HUES48 (cell line): Measurements from ENCODE around the gene LRP1.
A peak's percentile ranks its signal among the peaks of the same experiment; 100 is the strongest.

ENCODE experiments used
- H3K27ac ChIP-seq: one replicate; pipeline ENCODE4 v1.7.0; 2013; ENCODE audit warnings: low read depth, low read length, inconsistent platforms
- H3K27me3 ChIP-seq: 2 replicates; pipeline ENCODE4 v1.6.1; 2013; ENCODE audit warnings: mild to moderate bottlenecking, low read length; ENCODE audit not compliant: control insufficient read depth, insufficient read depth
- H3K36me3 ChIP-seq: 2 replicates; pipeline ENCODE4 v1.6.1; 2013; ENCODE audit warnings: low read length; ENCODE audit not compliant: control insufficient read depth, insufficient read depth
- H3K4me1 ChIP-seq: 2 replicates; pipeline ENCODE4 v1.6.1; 2013; ENCODE audit warnings: mild to moderate bottlenecking, low read length; ENCODE audit not compliant: control insufficient read depth, insufficient read depth
- H3K4me3 ChIP-seq: 2 replicates; pipeline ENCODE4 v1.5.1; 2013; ENCODE audit warnings: mild to moderate bottlenecking, low read depth, low read length
- H3K9ac ChIP-seq: 2 replicates; pipeline ENCODE4 v1.6.1; 2013; ENCODE audit warnings: mild to moderate bottlenecking, low read depth, low read length, moderate library complexity
- H3K9me3 ChIP-seq: 2 replicates; pipeline ENCODE4 v1.6.1; 2013; ENCODE audit warnings: low read length; ENCODE audit not compliant: control insufficient read depth, insufficient read depth

The LRP1 gene

DNA sequence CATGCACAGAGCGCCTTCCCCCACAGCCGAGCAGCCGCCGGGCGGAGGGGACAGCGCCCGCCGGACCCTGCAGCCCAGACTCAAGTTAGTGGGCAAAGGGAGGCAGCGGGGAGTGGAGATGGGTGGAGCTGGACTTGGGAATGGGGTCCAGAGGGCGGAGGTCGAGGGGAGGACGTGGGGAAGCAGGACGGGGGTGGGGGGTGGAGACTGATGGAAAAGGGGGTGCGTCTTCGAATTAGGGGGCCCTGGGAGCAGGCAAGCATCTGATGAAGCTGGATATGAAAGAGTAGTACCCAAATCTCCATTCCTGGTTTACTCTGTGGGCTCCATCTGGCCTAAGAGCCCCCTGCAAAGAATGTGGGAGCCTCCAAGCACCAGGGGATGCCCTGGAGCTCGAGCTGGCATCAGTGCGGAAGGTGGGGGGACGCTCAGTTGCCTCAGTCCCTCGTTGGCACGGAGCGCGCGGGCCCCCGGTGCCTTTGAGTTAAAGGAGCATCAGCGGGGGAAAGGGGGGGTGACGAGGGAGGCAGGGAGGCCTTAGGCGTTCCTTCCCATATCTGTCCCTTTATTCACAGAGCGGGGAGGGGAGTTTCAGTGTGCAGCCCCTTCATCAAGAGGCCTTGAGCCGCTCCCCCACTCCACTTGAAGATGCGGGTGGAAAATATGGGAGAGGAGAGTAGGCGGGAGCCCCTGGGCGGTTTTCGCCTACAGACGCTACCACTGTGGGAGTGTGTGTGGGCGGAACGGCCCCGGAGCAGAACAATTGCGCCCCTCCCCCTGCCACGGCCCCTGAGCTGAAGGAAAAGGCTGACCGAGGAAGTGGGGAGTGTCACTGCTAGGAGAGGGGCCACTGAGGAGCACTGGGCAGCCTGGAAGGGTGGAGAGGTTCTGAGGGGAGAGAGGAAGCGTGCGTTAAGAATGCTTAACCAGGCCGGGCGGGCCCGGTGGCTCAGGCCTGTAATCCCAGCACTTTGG lies 38.7 kb upstream of the LRP1 start:
- H3K27me3 ChIP-seq: no peaks in the 10 kb centered on the region
- H3K27ac ChIP-seq: peak overlapping the region; percentile 81
- no peak overlapping the region; the same call in 1 of the 2 replicates for H3K9ac ChIP-seq

DNA sequence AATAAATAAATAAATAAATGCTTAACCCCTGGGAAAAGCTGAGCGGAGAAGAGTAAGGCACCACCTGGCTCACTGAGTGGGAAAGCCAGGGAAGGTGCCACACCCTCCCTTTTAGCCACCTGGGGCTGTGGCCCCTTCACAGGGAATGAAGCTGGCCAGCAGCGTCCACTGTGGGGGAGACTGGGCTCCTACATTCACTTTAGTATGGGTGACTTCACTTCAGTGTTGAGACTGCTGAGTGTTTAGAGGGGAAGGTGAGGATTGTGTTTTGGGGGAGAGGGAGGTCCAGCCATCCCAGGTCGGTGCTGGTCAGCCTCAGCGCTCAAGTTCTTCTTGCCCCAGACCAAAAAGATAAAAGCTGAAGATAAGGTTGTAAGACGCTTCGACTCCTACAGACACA lies 37.8 kb upstream of the LRP1 start:
- Histone ChIP-seq H3K27me3 (no peaks in the 10 kb centered on the region), H3K27ac (no peak overlapping the region), H3K9ac (no peak overlapping the region), H3K9me3 (no peaks in the 10 kb centered on the region), H3K4me1 (peaks cover 22% of the 10 kb centered on the region), H3K36me3 (peaks cover 28% of the 10 kb centered on the region), H3K4me3 (no peak overlapping the region)

More for the DNA sequence above, 38.7 kb upstream of the LRP1 start:
- H3K4me1 ChIP-seq: peaks cover 19% of the 10 kb centered on the region
- H3K4me3 ChIP-seq: peak overlapping the region; percentile 89
- H3K36me3 ChIP-seq: peaks cover 18% of the 10 kb centered on the region
- H3K9me3 ChIP-seq: no peaks in the 10 kb centered on the region

DNA sequence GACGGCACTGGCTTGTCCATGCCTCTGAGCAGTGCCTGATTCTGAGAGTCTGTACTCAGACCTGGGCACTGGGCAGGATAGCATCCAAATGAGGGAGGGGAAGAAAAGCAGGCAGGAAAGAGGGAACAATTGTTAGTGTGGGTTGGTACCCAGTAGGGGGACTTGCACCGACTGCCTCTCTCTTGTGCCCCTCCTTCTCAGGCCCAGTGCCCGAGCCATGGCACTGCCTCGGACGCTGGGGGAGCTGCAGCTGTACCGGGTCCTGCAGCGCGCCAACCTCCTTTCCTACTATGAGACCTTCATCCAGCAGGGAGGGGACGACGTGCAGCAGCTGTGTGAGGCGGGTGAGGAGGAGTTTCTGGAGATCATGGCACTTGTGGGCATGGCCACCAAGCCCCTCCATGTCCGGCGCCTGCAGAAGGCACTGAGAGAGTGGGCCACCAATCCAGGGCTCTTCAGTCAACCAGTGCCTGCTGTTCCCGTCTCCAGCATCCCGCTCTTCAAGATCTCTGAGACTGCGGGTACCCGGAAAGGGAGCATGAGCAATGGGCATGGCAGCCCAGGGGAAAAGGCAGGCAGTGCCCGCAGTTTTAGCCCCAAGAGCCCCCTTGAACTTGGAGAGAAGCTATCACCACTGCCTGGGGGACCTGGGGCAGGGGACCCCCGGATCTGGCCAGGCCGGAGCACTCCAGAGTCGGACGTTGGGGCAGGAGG lies 37.2 kb upstream of the LRP1 start:
- H3K4me3 ChIP-seq: no peak overlapping the region
- no peaks in the 10 kb centered on the region for H3K27me3 ChIP-seq
- H3K9ac ChIP-seq: no peak overlapping the region
- H3K9me3 ChIP-seq: no peaks in the 10 kb centered on the region
- H3K4me1 ChIP-seq: peaks cover 16% of the 10 kb centered on the region
- no peak overlapping the region for H3K27ac ChIP-seq
- H3K36me3 ChIP-seq: peaks cover 34% of the 10 kb centered on the region

DNA sequence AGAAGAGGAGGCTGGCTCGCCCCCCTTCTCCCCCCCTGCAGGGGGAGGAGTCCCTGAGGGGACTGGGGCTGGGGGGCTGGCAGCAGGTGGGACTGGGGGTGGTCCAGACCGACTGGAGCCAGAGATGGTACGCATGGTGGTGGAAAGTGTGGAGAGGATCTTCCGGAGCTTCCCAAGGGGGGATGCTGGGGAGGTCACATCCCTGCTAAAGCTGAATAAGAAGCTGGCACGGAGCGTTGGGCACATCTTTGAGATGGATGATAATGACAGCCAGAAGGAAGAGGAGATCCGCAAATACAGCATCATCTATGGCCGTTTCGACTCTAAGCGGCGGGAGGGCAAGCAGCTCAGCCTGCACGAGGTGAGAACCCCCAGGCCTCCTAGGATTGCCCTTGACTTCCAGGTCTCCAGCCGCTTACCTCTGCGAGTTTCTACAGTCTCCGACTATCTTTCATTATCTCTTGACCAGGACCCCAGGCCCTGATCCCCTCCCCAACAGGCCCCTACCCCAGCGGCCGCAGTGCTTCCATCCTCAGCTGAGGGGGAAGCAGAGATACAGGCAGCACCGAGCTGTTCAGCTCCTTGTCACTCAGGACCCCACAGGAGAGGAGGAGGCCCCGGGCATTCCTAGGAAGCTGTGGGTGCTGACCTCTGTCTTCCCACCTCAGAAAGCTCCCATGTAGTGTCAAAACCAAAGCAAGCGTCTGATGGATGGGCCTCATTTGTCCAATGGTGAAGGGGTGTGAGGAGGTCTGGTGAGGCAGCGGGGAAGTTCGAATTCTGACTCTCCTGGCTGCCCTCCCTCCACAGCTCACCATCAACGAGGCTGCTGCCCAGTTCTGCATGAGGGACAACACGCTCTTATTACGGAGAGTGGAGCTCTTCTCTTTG lies 36.4 kb upstream of the LRP1 start:
- no peak overlapping the region for H3K4me3 ChIP-seq
- H3K9me3 ChIP-seq: no peaks in the 10 kb centered on the region
- peaks cover 12% of the 10 kb centered on the region for H3K4me1 ChIP-seq
- peaks cover 40% of the 10 kb centered on the region for H3K36me3 ChIP-seq
- H3K9ac ChIP-seq: no peak overlapping the region
- H3K27ac ChIP-seq: no peak overlapping the region
- no peaks in the 10 kb centered on the region for H3K27me3 ChIP-seq

DNA sequence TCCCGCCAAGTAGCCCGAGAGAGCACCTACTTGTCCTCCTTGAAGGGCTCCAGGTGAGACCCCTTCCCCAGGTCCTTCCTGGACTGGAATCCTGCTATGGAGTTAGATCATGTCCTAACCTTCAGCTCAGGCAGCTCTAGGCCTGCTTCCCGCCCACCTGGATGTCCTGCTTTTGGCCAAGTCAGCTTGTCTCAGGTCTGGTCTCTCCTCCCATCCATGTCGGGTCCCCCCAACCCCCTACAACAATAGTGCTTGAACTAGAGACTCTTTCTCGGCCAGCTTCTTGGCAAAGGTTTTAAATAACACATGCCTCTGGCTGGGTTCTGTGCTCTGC lies 35.8 kb upstream of the LRP1 start:
- H3K27ac ChIP-seq: peak overlapping the region; percentile 32
- no peak overlapping the region for H3K9ac ChIP-seq
- no peak overlapping the region for H3K4me3 ChIP-seq
- H3K36me3 ChIP-seq: peaks cover 40% of the 10 kb centered on the region
- no peaks in the 10 kb centered on the region for H3K27me3 ChIP-seq
- H3K4me1 ChIP-seq: peaks cover 12% of the 10 kb centered on the region
- no peaks in the 10 kb centered on the region for H3K9me3 ChIP-seq

DNA sequence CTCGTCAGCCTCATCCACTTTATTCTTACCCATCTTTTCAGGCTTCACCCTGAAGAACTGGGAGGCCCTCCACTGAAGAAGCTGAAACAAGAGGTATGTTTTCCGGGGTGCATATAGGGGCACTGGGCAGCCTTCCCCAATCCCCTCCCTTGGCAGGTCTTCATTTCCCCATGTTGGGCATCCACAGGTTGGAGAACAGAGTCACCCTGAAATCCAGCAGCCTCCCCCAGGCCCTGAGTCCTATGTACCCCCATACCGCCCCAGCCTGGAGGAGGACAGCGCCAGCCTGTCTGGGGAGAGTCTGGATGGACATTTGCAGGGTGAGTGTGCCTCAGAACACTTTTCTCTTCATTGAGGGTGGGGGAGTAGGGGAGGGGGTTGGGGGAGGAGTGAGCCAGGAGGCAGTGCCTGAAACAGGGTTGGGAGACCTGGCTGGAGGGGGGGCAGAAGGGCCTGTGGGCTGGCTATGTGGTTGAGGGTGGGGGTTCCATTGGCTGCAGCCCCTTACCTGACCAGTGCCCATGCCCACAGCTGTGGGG lies 35.3 kb upstream of the LRP1 start:
- H3K4me1 ChIP-seq: peaks cover 12% of the 10 kb centered on the region
- H3K9me3 ChIP-seq: no peaks in the 10 kb centered on the region
- no peak overlapping the region for H3K9ac ChIP-seq
- peak overlapping the region; percentile 73 for H3K27ac ChIP-seq
- no peaks in the 10 kb centered on the region for H3K27me3 ChIP-seq
- H3K36me3 ChIP-seq: peaks cover 40% of the 10 kb centered on the region
- H3K4me3 ChIP-seq: no peak overlapping the region

DNA sequence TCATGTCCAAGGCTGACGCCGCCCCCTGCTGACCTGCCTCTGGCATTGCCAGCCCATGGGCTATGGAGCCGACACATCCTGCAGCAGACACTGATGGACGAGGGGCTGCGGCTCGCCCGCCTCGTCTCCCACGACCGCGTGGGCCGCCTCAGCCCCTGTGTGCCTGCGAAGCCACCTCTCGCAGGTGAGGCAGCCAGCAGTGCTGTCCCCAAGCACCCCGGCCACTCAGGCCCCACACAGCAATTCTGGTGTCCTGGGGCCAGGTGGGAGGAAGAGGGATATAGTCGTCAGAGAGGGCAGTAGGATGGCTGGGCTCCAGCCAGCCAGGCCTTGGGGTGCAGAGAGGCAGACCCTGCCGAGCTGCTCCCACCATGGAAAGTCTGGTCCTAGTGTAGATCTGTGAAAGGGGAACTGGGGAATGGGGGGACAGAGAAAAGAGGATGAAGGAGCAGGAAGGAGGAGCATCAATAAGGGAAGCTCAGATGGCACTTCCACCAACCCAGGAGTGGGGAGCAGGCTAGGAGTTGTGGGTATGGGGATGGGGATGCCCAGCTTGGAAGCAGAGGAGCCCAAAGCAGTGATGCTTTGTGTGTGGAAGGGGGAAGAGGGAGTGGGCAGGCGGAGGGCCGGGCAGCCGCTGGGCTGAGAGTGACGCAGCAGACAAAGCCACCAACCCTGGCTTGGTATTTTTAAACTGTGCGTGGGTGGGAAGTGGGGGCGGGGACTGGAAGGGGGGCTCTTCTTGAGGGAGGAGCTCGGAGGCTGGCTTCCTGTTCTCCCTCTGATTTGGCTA lies 34.7 kb upstream of the LRP1 start:
- peaks cover 12% of the 10 kb centered on the region for H3K4me1 ChIP-seq
- H3K27ac ChIP-seq: peak overlapping the region; percentile 73
- H3K9me3 ChIP-seq: no peaks in the 10 kb centered on the region
- peaks cover 40% of the 10 kb centered on the region for H3K36me3 ChIP-seq
- no peaks in the 10 kb centered on the region for H3K27me3 ChIP-seq
- H3K9ac ChIP-seq: no peak overlapping the region
- no peak overlapping the region for H3K4me3 ChIP-seq

DNA sequence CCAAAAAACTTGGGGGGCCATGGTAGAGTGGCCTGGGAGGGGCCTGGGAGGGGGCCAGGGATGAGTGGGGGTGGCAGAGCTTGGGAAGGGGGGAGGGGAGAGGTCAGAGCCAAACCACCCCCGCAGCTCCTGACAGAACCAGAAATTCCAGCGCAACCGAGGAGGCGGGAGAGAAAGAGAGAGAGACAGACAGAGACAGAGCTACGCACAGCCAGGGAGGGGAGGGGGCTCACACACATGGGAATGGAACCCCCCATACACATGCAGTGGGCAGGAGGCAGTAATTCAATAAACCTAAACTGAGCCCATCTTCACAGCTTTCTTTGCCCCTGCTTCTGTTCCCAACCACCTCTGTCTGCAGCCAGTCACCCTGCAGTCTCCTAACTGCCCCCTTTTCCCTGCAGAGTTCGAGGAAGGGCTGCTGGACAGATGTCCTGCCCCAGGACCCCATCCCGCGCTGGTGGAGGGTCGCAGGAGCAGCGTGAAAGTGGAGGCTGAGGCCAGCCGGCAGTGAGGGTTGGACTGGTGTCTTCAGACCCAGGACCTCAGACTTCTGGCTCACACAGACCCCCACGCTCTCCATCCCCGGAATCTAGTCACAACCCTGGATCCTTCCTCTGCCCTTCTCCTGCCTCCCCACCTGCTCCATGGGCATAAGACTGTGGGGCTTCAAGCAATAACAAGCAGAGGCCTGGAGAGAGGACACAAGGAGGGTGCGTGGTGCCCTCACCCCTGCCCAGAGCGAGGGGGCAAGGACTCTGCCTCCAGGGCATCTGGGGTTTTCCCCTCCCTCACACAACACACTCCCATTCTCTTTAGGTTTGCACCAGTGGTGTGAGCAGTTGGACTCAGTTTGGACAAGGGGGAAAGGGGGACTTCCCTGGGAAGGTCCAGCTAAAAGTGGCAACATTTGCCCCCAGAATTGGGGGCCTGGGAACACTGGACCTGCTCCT lies 33.8 kb upstream of the LRP1 start:
- Histone ChIP-seq H3K36me3 (peaks cover 40% of the 10 kb centered on the region), H3K27me3 (no peaks in the 10 kb centered on the region), H3K27ac (peak overlapping the region; percentile 73), H3K4me3 (peak overlapping the region; percentile 15; the same call in 1 of the 2 replicates), H3K9ac (no peak overlapping the region), H3K4me1 (peaks cover 12% of the 10 kb centered on the region), H3K9me3 (no peaks in the 10 kb centered on the region)

DNA sequence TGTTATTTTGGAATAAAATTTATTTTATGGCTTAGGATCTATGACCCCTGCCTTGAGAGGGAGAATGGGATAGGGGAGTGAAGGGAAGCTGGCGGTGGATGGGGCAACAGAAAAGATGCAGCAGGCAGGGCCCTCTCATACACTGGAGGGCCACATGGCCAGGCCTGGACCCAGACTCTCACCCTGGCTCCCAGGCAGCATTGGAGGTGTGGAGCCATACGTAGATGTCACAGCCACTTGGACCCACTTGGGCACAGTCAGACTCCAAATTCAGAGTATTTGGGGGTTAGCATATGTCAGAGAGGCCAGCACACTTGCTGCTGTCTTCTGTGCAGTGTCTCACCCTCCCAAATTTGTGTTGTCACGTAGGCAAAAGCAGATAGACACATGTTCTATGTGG lies 32.8 kb upstream of the LRP1 start:
- H3K9ac ChIP-seq: no peak overlapping the region
- H3K27ac ChIP-seq: no peak overlapping the region
- H3K4me1 ChIP-seq: peaks cover 12% of the 10 kb centered on the region
- H3K27me3 ChIP-seq: no peaks in the 10 kb centered on the region
- peaks cover 40% of the 10 kb centered on the region for H3K36me3 ChIP-seq
- H3K9me3 ChIP-seq: no peaks in the 10 kb centered on the region
- no peak overlapping the region for H3K4me3 ChIP-seq
